GM23248 (cell line): ENCODE data around the gene PPT2.

Experiments used
- EZH2 ChIP-seq: fragments of 200-600 bp; sonication (generic); IDR thresholded peaks from 2 replicates; pipeline ENCODE4 v1.6.1; 2018; ENCODE audit warnings: antibody characterized with exemption, mild to moderate bottlenecking; ENCODE audit not compliant: insufficient read depth, poor library complexity, severe bottlenecking
- EZH2phosphoT487 ChIP-seq: fragments of 200-600 bp; sonication (generic); IDR thresholded peaks from 2 replicates; pipeline ENCODE4 v1.6.1; 2018; ENCODE audit warnings: antibody characterized with exemption, moderate library complexity, mild to moderate bottlenecking, low read depth; ENCODE audit not compliant: insufficient read depth

- no peak for TF ChIP-seq EZH2phosphoT487
- TF ChIP-seq EZH2 = no peak
Measured at GRCh38 chr6:32111424-32112066, 42.4 kb upstream of the PPT2 start.
